Measurements from ENCODE around the gene DSTN. TPM values are rescaled to one million over a fixed set of nuclear protein-coding genes. Genes with fewer than 3 reads are reported as not detected.

DSTN gene
- total RNA-seq, 1 experiment from 2014 or later = 412 TPM

- Histone ChIP-seq H3K27ac (ENCODE audit: low read length) (no peak overlapping the region), H3K4me1 (ENCODE audit: control insufficient read depth, insufficient read depth, low read length) (peaks cover 30% of the 10 kb centered on the region), H3K36me3 (ENCODE audit: control insufficient read depth, insufficient read depth, low read length) (peaks cover 35% of the 10 kb centered on the region), H3K4me3 (ENCODE audit: low read depth in 2 of 2, low read length in 2 of 2) (no peak overlapping the region), H3K27me3 (ENCODE audit: control insufficient read depth, insufficient read depth, low read length) (no peaks in the 10 kb centered on the region), H3K9me3 (ENCODE audit: control insufficient read depth, insufficient read depth, low read depth, low read length) (no peaks in the 10 kb centered on the region)
- in situ Hi-C loops (cut with HindIII; ENCODE audit: low pct_unique_long_range_greater_than_20kb, low sequenced_read_pairs) = no loop called here
- intact Hi-C loops (cut with micrococcal nuclease; ENCODE audit: unreplicated experiment) = no loop called here
- no TSS peak for BruUV-seq (replicated peaks)
- ChIA-PET CTCF (interaction anchor here (0.6 kb wide), 2 partner anchors 44 to 98 kb away, joined by 3 to 5 read pairs; no protein-coding TSS in a partner anchor), POLR2A (no interaction called here)
- ATAC-seq (no peak), DNase-seq (ENCODE audit: low read depth, low spot score) (no peak)
- TF ChIP-seq REST (IDR thresholded peaks at IDR 0.05; ENCODE audit: insufficient read depth in 1 of 2, low read depth in 2 of 2, low read length in 1 of 2) = no peak
- TF ChIP-seq POLR2AphosphoS5 (IDR thresholded peaks at IDR 0.05; ENCODE audit: low read depth, low read length) = no peak
- TF ChIP-seq TCF7L2 (IDR thresholded peaks at IDR 0.05; ENCODE audit: low read depth, low read length) = no peak
Observed at GRCh38 chr20:17602493-17602892, 32.6 kb downstream of the DSTN start.

DNA sequence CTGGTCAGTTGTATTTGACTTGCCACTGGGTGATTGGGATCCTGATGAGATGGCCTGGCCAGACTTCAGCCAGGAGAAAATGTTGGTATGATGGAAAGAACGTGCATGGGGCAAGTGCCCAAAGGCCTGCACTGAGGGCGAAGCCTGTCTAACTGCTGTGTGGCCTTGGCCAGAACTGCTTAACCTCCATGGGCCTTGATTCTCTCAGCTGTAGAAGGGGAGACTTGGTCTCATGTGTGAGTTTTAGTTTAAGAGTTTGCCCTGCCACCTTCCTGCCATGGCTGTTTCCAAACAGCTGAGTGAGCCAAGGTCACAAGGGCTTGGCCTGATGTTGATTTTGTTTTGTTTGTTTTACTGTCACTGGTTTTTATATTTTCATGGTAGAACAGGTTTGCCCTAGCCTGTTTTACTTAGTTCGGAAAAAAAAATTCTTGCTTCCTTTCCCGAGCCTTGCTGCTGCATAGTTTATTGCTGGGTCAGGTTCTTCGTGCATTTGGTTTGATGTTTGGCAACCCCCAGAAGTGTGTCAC is 35.3 kb downstream of the DSTN start:
- H3K4me1 ChIP-seq (ENCODE audit: control insufficient read depth, insufficient read depth, low read length) = peaks cover 35% of the 10 kb centered on the region
- TF ChIP-seq TCF7L2 (IDR thresholded peaks at IDR 0.05; ENCODE audit: low read depth, low read length) = no peak
- TF ChIP-seq, protein P1, sequence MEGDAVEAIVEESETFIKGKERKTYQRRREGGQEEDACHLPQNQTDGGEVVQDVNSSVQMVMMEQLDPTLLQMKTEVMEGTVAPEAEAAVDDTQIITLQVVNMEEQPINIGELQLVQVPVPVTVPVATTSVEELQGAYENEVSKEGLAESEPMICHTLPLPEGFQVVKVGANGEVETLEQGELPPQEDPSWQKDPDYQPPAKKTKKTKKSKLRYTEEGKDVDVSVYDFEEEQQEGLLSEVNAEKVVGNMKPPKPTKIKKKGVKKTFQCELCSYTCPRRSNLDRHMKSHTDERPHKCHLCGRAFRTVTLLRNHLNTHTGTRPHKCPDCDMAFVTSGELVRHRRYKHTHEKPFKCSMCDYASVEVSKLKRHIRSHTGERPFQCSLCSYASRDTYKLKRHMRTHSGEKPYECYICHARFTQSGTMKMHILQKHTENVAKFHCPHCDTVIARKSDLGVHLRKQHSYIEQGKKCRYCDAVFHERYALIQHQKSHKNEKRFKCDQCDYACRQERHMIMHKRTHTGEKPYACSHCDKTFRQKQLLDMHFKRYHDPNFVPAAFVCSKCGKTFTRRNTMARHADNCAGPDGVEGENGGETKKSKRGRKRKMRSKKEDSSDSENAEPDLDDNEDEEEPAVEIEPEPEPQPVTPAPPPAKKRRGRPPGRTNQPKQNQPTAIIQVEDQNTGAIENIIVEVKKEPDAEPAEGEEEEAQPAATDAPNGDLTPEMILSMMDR (IDR thresholded peaks at IDR 0.05) = no peak
- no peak for TF ChIP-seq POLR2AphosphoS5 (IDR thresholded peaks at IDR 0.05; ENCODE audit: low read depth, low read length)
- TF ChIP-seq SIN3A (IDR thresholded peaks at IDR 0.05; ENCODE audit: borderline replicate concordance, insufficient read depth, low read depth, low read length) = no peak
- TF ChIP-seq REST (IDR thresholded peaks at IDR 0.05; ENCODE audit: insufficient read depth in 1 of 2, low read depth in 2 of 2, low read length in 1 of 2) = no peak
- peak overlapping the region; percentile 26; the same call in 1 of the 2 replicates for H3K27ac ChIP-seq (ENCODE audit: low read length)
- no peak for DNase-seq (ENCODE audit: low read depth, low spot score)
- H3K9me3 ChIP-seq (ENCODE audit: control insufficient read depth, insufficient read depth, low read depth, low read length) = no peaks in the 10 kb centered on the region
- BruUV-seq (replicated peaks) = no TSS peak
- in situ Hi-C loops (cut with HindIII; ENCODE audit: low pct_unique_long_range_greater_than_20kb, low sequenced_read_pairs) (no loop called here), intact Hi-C loops (cut with micrococcal nuclease; ENCODE audit: unreplicated experiment) (no loop called here)
- H3K36me3 ChIP-seq (ENCODE audit: control insufficient read depth, insufficient read depth, low read length) = peaks cover 42% of the 10 kb centered on the region
- no peak overlapping the region for H3K4me3 ChIP-seq (ENCODE audit: low read depth in 2 of 2, low read length in 2 of 2)
- no peaks in the 10 kb centered on the region for H3K27me3 ChIP-seq (ENCODE audit: control insufficient read depth, insufficient read depth, low read length)
- ChIA-PET POLR2A (interaction anchor here (0.7 kb wide), 1 partner anchor 11 kb away, joined by 5 read pairs; no protein-coding TSS in a partner anchor), CTCF (no interaction called here)
- 0 out of 2 replicates have a peak, but pooled peaks have one; percentile 10 for ATAC-seq

All from Panc1 (cell line).